Neural progenitor cell (in vitro differentiated cells): Measurements from ENCODE around the gene PHLDA2.

Experiments used
- EZH2 ChIP-seq: fragments of 200-600 bp; sonication (generic); IDR thresholded peaks from 2 replicates; pipeline ENCODE4 v1.6.1; 2017; ENCODE audit warnings: antibody characterized with exemption, mild to moderate bottlenecking, moderate library complexity
- EZH2phosphoT487 ChIP-seq: fragments of 200-600 bp; sonication (generic); IDR thresholded peaks from 2 replicates; pipeline ENCODE4 v1.6.1; 2017; ENCODE audit warnings: antibody characterized with exemption
- TF ChIP-seq, protein P1 (sequence below): fragments of 200-600 bp; sonication (generic); IDR thresholded peaks from 2 replicates; pipeline ENCODE4 v1.5.1; 2017; ENCODE audit warnings: antibody characterized with exemption, mild to moderate bottlenecking

DNA sequence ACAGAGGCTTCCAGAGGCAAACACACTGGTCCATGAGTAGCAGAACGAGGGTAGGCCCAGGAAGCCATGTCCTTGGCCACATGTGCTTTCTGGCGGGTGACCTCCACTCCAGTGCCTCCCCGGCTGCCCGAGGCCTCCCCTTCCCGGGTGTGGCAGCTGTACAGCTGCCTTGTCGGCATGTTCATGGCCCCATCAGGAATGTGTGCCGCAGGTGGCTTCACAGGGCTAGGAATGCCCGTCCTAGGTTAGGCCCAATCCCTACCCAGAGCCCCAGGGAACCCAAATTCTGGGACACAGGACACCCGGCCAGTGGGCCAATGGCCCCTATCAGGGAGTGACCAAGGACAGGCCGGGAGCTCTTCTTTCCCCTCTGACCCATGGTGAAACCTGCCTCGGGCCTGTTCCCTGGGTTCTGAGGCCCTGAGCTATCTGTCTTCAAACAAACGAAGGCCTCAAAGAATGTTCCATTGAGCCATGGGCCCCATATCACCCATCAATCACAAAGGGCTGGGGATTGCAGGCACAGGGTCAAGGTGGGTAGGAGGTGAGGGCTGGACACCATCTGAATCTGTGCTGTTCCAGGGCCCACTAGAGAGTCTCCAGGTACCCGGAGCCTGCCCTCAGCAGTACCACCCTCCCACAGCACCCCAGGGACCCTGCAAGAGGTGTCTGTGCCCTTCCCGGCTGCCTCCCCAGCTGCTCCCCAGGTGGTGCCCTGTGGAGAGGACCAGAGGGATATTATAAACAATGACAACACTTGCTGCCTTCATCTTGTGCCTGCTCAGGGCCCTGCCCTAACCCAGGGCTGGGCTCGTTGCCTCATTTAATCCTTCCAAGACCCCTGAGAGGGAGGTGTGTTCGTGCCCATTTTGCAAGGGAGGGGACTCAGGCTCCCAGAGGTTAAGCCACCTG is 39.6 kb downstream of the PHLDA2 start:
- TF ChIP-seq, protein P1, sequence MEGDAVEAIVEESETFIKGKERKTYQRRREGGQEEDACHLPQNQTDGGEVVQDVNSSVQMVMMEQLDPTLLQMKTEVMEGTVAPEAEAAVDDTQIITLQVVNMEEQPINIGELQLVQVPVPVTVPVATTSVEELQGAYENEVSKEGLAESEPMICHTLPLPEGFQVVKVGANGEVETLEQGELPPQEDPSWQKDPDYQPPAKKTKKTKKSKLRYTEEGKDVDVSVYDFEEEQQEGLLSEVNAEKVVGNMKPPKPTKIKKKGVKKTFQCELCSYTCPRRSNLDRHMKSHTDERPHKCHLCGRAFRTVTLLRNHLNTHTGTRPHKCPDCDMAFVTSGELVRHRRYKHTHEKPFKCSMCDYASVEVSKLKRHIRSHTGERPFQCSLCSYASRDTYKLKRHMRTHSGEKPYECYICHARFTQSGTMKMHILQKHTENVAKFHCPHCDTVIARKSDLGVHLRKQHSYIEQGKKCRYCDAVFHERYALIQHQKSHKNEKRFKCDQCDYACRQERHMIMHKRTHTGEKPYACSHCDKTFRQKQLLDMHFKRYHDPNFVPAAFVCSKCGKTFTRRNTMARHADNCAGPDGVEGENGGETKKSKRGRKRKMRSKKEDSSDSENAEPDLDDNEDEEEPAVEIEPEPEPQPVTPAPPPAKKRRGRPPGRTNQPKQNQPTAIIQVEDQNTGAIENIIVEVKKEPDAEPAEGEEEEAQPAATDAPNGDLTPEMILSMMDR, result no peak
- no peak for TF ChIP-seq EZH2
- no peak for TF ChIP-seq EZH2phosphoT487
